ENCODE data around the gene TXNRD1.
"Not testable (repeated sequence)": the region's sequence is repeated elsewhere in the genome, so short reads cannot be mapped to it uniquely, and the experiment has no call there.

Gene TXNRD1

GRCh38 chr12:104215638-104216297 lies at the start of gene TXNRD1:
Gene TXNRD1, plus strand, starts transcription at chr12:104215779. Its CDS starts 24 bp downstream, at chr12:104215803.
- peak; percentile 17 for DNase-seq

- DNase-seq: no peak
Measured at GRCh38 chr12:104165801-104166200, 49.8 kb upstream of the TXNRD1 start.

- DNase-seq: no peak
Measured at GRCh38 chr12:104166465-104166864, 49.1 kb upstream of the TXNRD1 start.

GRCh38 chr12:104167519-104168458 lies 47.8 kb upstream of the TXNRD1 start:
- no peak for DNase-seq

- no peak for DNase-seq
Measured at GRCh38 chr12:104168596-104168995, 47.0 kb upstream of the TXNRD1 start.

- no peak for DNase-seq
Measured at GRCh38 chr12:104171785-104172569, 43.6 kb upstream of the TXNRD1 start.

GRCh38 chr12:104172570-104172947 lies 43.0 kb upstream of the TXNRD1 start:
- no peak for DNase-seq

- DNase-seq: not testable (repeated sequence)
Measured at GRCh38 chr12:104173804-104174203, 41.8 kb upstream of the TXNRD1 start.

GRCh38 chr12:104175726-104176247 lies 39.8 kb upstream of the TXNRD1 start:
- DNase-seq: no peak

GRCh38 chr12:104177336-104177662 lies 38.3 kb upstream of the TXNRD1 start:
- no peak for DNase-seq

- DNase-seq: no peak
Measured at GRCh38 chr12:104177663-104178501, 37.7 kb upstream of the TXNRD1 start.

GRCh38 chr12:104180374-104180773 lies 35.2 kb upstream of the TXNRD1 start:
- no peak for DNase-seq

- DNase-seq: no peak
Measured at GRCh38 chr12:104181313-104181712, 34.3 kb upstream of the TXNRD1 start.

- no peak for DNase-seq
Measured at GRCh38 chr12:104182144-104182543, 33.4 kb upstream of the TXNRD1 start.

GRCh38 chr12:104182621-104183378 lies 32.8 kb upstream of the TXNRD1 start:
- no peak for DNase-seq

GRCh38 chr12:104183443-104183842 lies 32.1 kb upstream of the TXNRD1 start:
- no peak for DNase-seq

GRCh38 chr12:104187446-104188155 lies 28.0 kb upstream of the TXNRD1 start:
- DNase-seq: no peak

- no peak for DNase-seq
Measured at GRCh38 chr12:104188534-104188933, 27.0 kb upstream of the TXNRD1 start.

- no peak for DNase-seq
Measured at GRCh38 chr12:104189915-104190555, 25.5 kb upstream of the TXNRD1 start.

GRCh38 chr12:104190641-104191176 lies 24.9 kb upstream of the TXNRD1 start:
- DNase-seq: no peak
